ENCODE results near the gene AGXT. TPM values are rescaled to one million over a fixed set of nuclear protein-coding genes. Genes with fewer than 3 reads are reported as not detected.

Gene AGXT
- total RNA-seq, 4 donors from 2014 or later = not detected

- no peak overlapping the region for H3K27ac ChIP-seq
- 88% methylated on average over 3 of the region's 9 CpGs; no CpG with 5 or more reads in 1 of the 2 donors for WGBS, 2 donors (ENCODE audit: low coverage in 1 of 2)
- peaks cover 0 to 19% (median 6%) of the 10 kb centered on the region in 3 donors for H3K4me1 ChIP-seq
- H3K36me3 ChIP-seq = no peaks in the 10 kb centered on the region
- peaks cover 15% of the 10 kb centered on the region for H3K27me3 ChIP-seq
- H3K4me3 ChIP-seq = no peak overlapping the region
- no peaks in the 10 kb centered on the region for H3K9me3 ChIP-seq
- ATAC-seq = no peak
- TF ChIP-seq POLR2AphosphoS5 (IDR thresholded peaks at IDR 0.05) (no peak), POLR2A (IDR thresholded peaks at IDR 0.05) (no peak), CTCF (IDR thresholded peaks at IDR 0.05) (no peak), EP300 (IDR thresholded peaks at IDR 0.05) (no peak)
Observed at GRCh38 chr2:240835528-240835927, 33.1 kb upstream of the AGXT start.

- 72% methylated on average over 2 of the region's 17 CpGs; no CpG with 5 or more reads in 1 of the 2 donors for WGBS, 2 donors (ENCODE audit: low coverage in 1 of 2)
- peak; percentile 32 for ATAC-seq
- Histone ChIP-seq H3K4me3 (no peak overlapping the region), H3K27ac (no peak overlapping the region), H3K27me3 (peaks cover 27% of the 10 kb centered on the region), H3K36me3 (no peaks in the 10 kb centered on the region), H3K4me1 (peaks cover 0 to 9% (median under 1%) of the 10 kb centered on the region in 3 donors), H3K9me3 (no peaks in the 10 kb centered on the region)
- TF ChIP-seq POLR2AphosphoS5 (IDR thresholded peaks at IDR 0.05) (no peak), EP300 (IDR thresholded peaks at IDR 0.05) (no peak), POLR2A (IDR thresholded peaks at IDR 0.05) (no peak), CTCF (IDR thresholded peaks at IDR 0.05) (no peak)
Observed at GRCh38 chr2:240836781-240837467, 31.7 kb upstream of the AGXT start.

GRCh38 chr2:240837621-240838020 is 31.0 kb upstream of the AGXT start:
- ATAC-seq = no peak
- H3K27me3 ChIP-seq = peaks cover 32% of the 10 kb centered on the region
- WGBS, 2 donors (ENCODE audit: low coverage in 1 of 2) = 52% methylated on average over 2 of the region's 4 CpGs; no CpG with 5 or more reads in 1 of the 2 donors
- H3K9me3 ChIP-seq = no peaks in the 10 kb centered on the region
- no peak for TF ChIP-seq CTCF (IDR thresholded peaks at IDR 0.05)
- no peak overlapping the region for H3K27ac ChIP-seq
- H3K4me3 ChIP-seq = no peak overlapping the region
- no peaks in the 10 kb centered on the region for H3K36me3 ChIP-seq
- H3K4me1 ChIP-seq = peaks cover 0 to 2% (median 0%) of the 10 kb centered on the region in 3 donors

- Histone ChIP-seq H3K4me3 (no peak overlapping the region), H3K36me3 (no peaks in the 10 kb centered on the region), H3K9me3 (no peaks in the 10 kb centered on the region), H3K27me3 (peaks cover 32% of the 10 kb centered on the region), H3K27ac (no peak overlapping the region), H3K4me1 (no peaks in the 10 kb centered on the region)
- 75 to 90% methylated on average over 2 to 4 of the region's 28 CpGs for WGBS, 2 donors (ENCODE audit: low coverage in 1 of 2)
- TF ChIP-seq POLR2A (IDR thresholded peaks at IDR 0.05) = no peak
- TF ChIP-seq POLR2AphosphoS5 (IDR thresholded peaks at IDR 0.05) = no peak
- TF ChIP-seq EP300 (IDR thresholded peaks at IDR 0.05) = no peak
- no peak for TF ChIP-seq CTCF (IDR thresholded peaks at IDR 0.05)
- ATAC-seq = no peak
Observed at GRCh38 chr2:240839152-240840143, 29.2 kb upstream of the AGXT start.
